HepG2 (cell line): ENCODE data around the gene VEGFA. TPM values are rescaled to one million over a fixed set of nuclear protein-coding genes. Genes with fewer than 3 reads are reported as not detected.
A peak's percentile ranks its signal among the peaks of the same experiment; 100 is the strongest.

Experiments
- ATF1 ChIP-seq: IDR thresholded peaks from 2 replicates; pipeline ENCODE4 v1.6.1; 2016; ENCODE audit warnings: mild to moderate bottlenecking, control low read depth
- BRCA1 ChIP-seq: sonication (generic); formaldehyde crosslinking; IDR thresholded peaks from 2 replicates; pipeline ENCODE4 v1.4.0; 2020; ENCODE audit warnings: missing genetic modification reagents
- CREB1 ChIP-seq, 2 experiments: fragments of 450-650 bp in 1 of 2; IDR thresholded peaks; 2 replicates each; pipeline ENCODE4 v1.6.1; 2016 to 2017; ENCODE audit warnings: control low read depth in 1 of 2, mild to moderate bottlenecking in 1 of 2, missing compliant biosample characterization in 1 of 2, missing genetic modification characterization in 1 of 2
- ELF3 ChIP-seq: IDR thresholded peaks from 2 replicates; pipeline ENCODE4 v1.6.1; 2016; ENCODE audit warnings: missing genetic modification reagents, missing compliant biosample characterization
- EZH2 ChIP-seq: conservative IDR thresholded peaks from 2 replicates; pipeline ENCODE4 v1.6.1; 2012; ENCODE audit warnings: mild to moderate bottlenecking, low read depth, low read length, moderate library complexity
- HOXA3 ChIP-seq: sonication (generic); formaldehyde crosslinking; IDR thresholded peaks from 2 replicates; pipeline ENCODE4 v1.5.0; 2020; ENCODE audit warnings: missing genetic modification reagents
- NCOA2 ChIP-seq: sonication (generic); formaldehyde crosslinking; IDR thresholded peaks from 2 replicates; pipeline ENCODE4 v1.8.0; 2022; ENCODE audit warnings: inconsistent platforms
- NFATC3 ChIP-seq: sonication (generic); formaldehyde crosslinking; IDR thresholded peaks from 2 replicates; pipeline ENCODE4 v1.5.1; 2020; ENCODE audit warnings: mild to moderate bottlenecking, missing genetic modification reagents
- TBP ChIP-seq: sonication (generic); formaldehyde crosslinking; IDR thresholded peaks from 2 replicates; pipeline ENCODE4 v1.5.0; 2020; ENCODE audit warnings: missing genetic modification reagents
- ZNF382 ChIP-seq: sonication (generic); formaldehyde crosslinking; IDR thresholded peaks from 2 replicates; pipeline ENCODE4 v1.5.0; 2020; ENCODE audit warnings: missing genetic modification reagents, mild to moderate bottlenecking, borderline replicate concordance
- ZNF512B ChIP-seq: sonication (generic); formaldehyde crosslinking; IDR thresholded peaks from 2 replicates; pipeline ENCODE4 v1.5.1; 2020; ENCODE audit warnings: missing genetic modification reagents, mild to moderate bottlenecking, borderline replicate concordance
- ZNF589 ChIP-seq: sonication (generic); formaldehyde crosslinking; conservative IDR thresholded peaks from 2 replicates; pipeline ENCODE4 v1.8.0; 2022; ENCODE audit warnings: mild to moderate bottlenecking, moderate library complexity, missing genetic modification reagents
- ZNF776 ChIP-seq: sonication (generic); formaldehyde crosslinking; IDR thresholded peaks from 2 replicates; pipeline ENCODE4 v1.4.0; 2020; ENCODE audit warnings: mild to moderate bottlenecking, missing genetic modification reagents
- ZNF777 ChIP-seq: sonication (generic); formaldehyde crosslinking; IDR thresholded peaks from 2 replicates; pipeline ENCODE4 v1.4.0; 2020; ENCODE audit warnings: missing genetic modification reagents
- polyA plus RNA-seq, 8 experiments: library from polyadenylated mRNA; depleted of rRNA in 3 of 8; stranded (reverse) in 7 of 8; unstranded in 1 of 8; fragments of >200 nt; fragmentation: Illumina TruSeq in 4 of 8; extraction: Trizol in 4 of 8; gene quantifications; 2 replicates each; pipeline versions ENCODE4 v1.2.1 to v1.2.3, GENCODE V29; 2011 to 2016; ENCODE audit warnings: low read depth in 4 of 8, missing spikeins in 1 of 8, mixed read lengths in 1 of 8; ENCODE audit not compliant: insufficient read depth in 1 of 8
- total RNA-seq, 5 experiments: library from RNA; depleted of rRNA; stranded (reverse); fragments of >200 nt; fragmentation: Illumina TruSeq; extraction: Trizol; gene quantifications; 2 replicates each; pipeline ENCODE4 v1.2.3, GENCODE V29; 2016; ENCODE audit warnings: low read depth in 1 of 5
- TF ChIP-seq, protein P1 (sequence below): sonication (generic); formaldehyde crosslinking; IDR thresholded peaks from 2 replicates; pipeline ENCODE4 v1.4.0; 2020; ENCODE audit warnings: missing genetic modification reagents, borderline replicate concordance
- TF ChIP-seq, protein P2 (sequence below): sonication (generic); formaldehyde crosslinking; IDR thresholded peaks from 2 replicates; pipeline ENCODE4 v1.4.0; 2020; ENCODE audit warnings: missing genetic modification reagents; ENCODE audit errors: not compliant biosample characterization
- TF ChIP-seq, protein P3 (sequence below): sonication (generic); formaldehyde crosslinking; IDR thresholded peaks from 2 replicates; pipeline ENCODE4 v1.4.0; 2020; ENCODE audit warnings: missing genetic modification reagents, borderline replicate concordance
- TF ChIP-seq, protein P4 (sequence below): sonication (generic); formaldehyde crosslinking; IDR thresholded peaks from 2 replicates; pipeline ENCODE4 v1.8.0; 2023; ENCODE audit warnings: mild to moderate bottlenecking, missing genetic modification reagents

Gene VEGFA
- total and polyA plus RNA-seq, 2 of the 13 experiments (the other 11 are each of a cell fraction or from before 2014, with no cell fraction given) = 68.1 to 629 TPM

- TF ChIP-seq ZNF512B (CRISPR knock-in tag) = no peak
- TF ChIP-seq, protein P1, sequence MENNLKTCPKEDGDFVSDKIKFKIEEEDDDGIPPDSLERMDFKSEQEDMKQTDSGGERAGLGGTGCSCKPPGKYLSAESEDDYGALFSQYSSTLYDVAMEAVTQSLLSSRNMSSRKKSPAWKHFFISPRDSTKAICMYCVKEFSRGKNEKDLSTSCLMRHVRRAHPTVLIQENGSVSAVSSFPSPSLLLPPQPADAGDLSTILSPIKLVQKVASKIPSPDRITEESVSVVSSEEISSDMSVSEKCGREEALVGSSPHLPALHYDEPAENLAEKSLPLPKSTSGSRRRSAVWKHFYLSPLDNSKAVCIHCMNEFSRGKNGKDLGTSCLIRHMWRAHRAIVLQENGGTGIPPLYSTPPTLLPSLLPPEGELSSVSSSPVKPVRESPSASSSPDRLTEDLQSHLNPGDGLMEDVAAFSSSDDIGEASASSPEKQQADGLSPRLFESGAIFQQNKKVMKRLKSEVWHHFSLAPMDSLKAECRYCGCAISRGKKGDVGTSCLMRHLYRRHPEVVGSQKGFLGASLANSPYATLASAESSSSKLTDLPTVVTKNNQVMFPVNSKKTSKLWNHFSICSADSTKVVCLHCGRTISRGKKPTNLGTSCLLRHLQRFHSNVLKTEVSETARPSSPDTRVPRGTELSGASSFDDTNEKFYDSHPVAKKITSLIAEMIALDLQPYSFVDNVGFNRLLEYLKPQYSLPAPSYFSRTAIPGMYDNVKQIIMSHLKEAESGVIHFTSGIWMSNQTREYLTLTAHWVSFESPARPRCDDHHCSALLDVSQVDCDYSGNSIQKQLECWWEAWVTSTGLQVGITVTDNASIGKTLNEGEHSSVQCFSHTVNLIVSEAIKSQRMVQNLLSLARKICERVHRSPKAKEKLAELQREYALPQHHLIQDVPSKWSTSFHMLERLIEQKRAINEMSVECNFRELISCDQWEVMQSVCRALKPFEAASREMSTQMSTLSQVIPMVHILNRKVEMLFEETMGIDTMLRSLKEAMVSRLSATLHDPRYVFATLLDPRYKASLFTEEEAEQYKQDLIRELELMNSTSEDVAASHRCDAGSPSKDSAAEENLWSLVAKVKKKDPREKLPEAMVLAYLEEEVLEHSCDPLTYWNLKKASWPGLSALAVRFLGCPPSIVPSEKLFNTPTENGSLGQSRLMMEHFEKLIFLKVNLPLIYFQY (CRISPR knock-in tag) = no peak; the same call in 1 of the 2 replicates
- no peak for TF ChIP-seq ZNF589 (CRISPR knock-in tag)
- TF ChIP-seq, protein P2, sequence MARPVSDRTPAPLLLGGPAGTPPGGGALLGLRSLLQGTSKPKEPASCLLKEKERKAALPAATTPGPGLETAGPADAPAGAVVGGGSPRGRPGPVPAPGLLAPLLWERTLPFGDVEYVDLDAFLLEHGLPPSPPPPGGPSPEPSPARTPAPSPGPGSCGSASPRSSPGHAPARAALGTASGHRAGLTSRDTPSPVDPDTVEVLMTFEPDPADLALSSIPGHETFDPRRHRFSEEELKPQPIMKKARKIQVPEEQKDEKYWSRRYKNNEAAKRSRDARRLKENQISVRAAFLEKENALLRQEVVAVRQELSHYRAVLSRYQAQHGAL = no peak
- TF ChIP-seq TBP (CRISPR knock-in tag) = no peak
- TF ChIP-seq CREB1 (IDR thresholded peaks at IDR 0.05) = no peak
- peak; percentile 67; the same call in 1 of the 2 replicates for TF ChIP-seq CREB1 (CRISPR knock-in tag; IDR thresholded peaks at IDR 0.05)
- TF ChIP-seq, protein P3, sequence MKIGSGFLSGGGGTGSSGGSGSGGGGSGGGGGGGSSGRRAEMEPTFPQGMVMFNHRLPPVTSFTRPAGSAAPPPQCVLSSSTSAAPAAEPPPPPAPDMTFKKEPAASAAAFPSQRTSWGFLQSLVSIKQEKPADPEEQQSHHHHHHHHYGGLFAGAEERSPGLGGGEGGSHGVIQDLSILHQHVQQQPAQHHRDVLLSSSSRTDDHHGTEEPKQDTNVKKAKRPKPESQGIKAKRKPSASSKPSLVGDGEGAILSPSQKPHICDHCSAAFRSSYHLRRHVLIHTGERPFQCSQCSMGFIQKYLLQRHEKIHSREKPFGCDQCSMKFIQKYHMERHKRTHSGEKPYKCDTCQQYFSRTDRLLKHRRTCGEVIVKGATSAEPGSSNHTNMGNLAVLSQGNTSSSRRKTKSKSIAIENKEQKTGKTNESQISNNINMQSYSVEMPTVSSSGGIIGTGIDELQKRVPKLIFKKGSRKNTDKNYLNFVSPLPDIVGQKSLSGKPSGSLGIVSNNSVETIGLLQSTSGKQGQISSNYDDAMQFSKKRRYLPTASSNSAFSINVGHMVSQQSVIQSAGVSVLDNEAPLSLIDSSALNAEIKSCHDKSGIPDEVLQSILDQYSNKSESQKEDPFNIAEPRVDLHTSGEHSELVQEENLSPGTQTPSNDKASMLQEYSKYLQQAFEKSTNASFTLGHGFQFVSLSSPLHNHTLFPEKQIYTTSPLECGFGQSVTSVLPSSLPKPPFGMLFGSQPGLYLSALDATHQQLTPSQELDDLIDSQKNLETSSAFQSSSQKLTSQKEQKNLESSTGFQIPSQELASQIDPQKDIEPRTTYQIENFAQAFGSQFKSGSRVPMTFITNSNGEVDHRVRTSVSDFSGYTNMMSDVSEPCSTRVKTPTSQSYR = peak; percentile 82
- TF ChIP-seq EZH2 = no peak
- TF ChIP-seq HOXA3 (CRISPR knock-in tag) = peak; percentile 75
- TF ChIP-seq NFATC3 = no peak
- no peak for TF ChIP-seq BRCA1 (CRISPR knock-in tag)
- no peak for TF ChIP-seq ZNF777 (CRISPR knock-in tag)
- TF ChIP-seq NCOA2 (CRISPR knock-in tag) = peak; percentile 94
- peak; percentile 53 for TF ChIP-seq ATF1 (CRISPR knock-in tag)
- TF ChIP-seq, protein P4, sequence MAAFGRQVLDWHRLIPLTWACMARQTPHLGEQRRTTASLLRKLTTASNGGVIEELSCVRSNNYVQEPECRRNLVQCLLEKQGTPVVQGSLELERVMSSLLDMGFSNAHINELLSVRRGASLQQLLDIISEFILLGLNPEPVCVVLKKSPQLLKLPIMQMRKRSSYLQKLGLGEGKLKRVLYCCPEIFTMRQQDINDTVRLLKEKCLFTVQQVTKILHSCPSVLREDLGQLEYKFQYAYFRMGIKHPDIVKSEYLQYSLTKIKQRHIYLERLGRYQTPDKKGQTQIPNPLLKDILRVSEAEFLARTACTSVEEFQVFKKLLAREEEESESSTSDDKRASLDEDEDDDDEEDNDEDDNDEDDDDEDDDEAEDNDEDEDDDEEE = no peak
- no peak for TF ChIP-seq ZNF382 (CRISPR knock-in tag)
- TF ChIP-seq ZNF776 (CRISPR knock-in tag) = no peak
- TF ChIP-seq ELF3 (CRISPR knock-in tag) = peak; percentile 87
Observed at GRCh38 chr6:43804550-43805223, 34.7 kb downstream of the VEGFA start (continued).
